ENCODE data around the gene ZDHHC14.

Gene ZDHHC14

DNA sequence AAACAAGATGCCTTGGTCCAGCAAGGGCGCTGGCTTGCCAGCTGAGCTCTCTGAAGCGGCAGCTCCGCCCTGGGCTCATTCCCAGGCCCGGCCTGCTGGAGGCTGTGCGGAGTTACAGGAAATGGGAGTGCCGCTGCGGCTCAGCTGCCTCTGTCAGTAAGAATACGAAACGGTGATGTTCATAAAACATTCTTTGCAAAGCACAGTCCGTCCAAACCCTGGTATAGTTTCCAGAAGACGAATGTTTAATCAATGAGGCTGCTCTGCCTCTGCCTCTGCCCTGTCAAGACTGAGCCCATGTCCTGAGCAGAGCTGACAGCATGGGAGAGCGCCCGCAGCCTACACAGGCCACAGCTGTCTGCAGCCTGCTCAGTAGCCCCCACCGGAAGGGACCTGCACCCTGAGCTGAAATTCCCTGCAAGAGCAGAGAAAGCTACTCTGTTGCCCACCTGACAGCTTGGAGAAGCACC is 288.8 kb downstream of the ZDHHC14 start:
- DNase-seq (ENCODE audit: low spot score): peak; percentile 52

DNA sequence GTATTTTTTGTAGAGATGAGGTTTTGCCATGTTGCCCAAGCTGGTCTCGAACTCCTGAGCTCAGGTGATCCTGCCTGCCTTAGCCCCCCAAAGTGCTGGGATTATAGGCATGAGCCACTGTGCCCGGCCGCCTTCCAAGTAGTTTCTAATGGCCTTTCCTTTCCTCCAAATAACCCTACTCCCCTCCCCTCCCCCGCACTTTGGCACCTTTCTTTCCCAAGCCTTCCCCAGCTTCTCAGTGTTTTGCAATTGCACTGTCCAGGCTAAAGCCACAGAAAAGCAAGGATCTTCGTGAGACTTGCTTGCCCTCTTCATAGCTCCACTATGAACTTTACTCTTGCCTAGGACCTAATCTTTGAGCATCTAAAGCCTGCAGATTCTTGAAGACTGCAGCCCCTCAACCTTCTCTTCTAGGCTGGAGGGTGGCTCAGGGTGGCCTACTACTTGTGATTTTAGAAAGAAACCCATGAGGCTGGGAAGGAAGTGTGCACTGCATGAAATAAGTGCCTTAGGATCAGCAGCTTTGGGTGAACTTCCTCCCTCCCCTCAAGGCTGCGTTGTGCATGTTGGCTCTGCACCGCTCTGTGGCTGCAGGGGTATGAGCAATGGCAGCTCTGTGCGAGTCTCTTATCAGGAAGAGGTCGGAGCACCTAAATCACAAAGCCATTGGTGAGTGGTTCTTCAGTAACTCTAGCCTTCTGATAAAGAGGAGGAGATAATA is 289.6 kb downstream of the ZDHHC14 start:
- no peak for DNase-seq (ENCODE audit: low spot score)

GRCh38 chr6:157672726-157673412 is 291.9 kb downstream of the ZDHHC14 start:
- DNase-seq (ENCODE audit: low spot score): no peak

DNA sequence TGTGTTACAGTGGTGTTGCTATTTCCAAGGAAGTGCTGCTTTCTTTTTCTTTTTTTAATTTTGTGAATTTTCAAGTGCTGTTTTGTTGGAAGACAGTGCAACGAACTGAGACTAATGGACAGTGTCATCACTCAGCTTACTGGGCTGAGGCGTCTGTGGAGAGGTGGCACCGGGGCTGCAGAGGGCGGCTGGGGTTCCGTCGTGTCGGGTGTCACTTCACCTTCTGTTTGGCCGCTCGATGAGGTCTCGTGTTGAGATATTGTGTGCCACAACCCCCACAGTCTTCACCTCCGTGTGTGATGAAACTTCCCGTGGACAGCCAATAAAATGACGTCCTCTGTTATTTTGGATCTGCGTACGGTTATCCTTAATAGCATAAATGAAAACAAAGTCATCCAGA is 292.6 kb downstream of the ZDHHC14 start:
- no peak for DNase-seq (ENCODE audit: low spot score)

DNA sequence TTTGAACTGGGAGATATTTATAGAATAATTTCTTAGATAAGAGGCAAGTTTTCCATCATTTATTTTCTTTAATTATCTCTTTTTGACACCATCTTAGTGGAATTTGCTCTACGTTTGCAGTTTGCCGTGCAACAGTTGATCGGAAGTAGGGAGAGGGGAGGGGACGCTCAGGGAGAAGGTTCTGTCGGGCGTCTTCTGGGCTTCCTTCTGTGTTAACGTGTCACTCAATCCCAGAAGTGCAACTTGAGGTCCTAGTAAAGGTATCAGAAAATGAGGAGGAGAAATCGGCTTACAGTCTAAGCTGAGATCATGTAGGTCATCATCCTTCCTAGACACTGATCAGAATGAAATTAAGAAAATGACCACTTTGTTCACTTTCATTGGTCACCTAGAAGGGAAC is 293.1 kb downstream of the ZDHHC14 start:
- DNase-seq (ENCODE audit: low spot score): no peak

GRCh38 chr6:157675831-157676230 is 294.8 kb downstream of the ZDHHC14 start:
- DNase-seq (ENCODE audit: low spot score): no peak

GRCh38 chr6:157676241-157676640 is 295.3 kb downstream of the ZDHHC14 start:
- DNase-seq (ENCODE audit: low spot score): no peak

DNA sequence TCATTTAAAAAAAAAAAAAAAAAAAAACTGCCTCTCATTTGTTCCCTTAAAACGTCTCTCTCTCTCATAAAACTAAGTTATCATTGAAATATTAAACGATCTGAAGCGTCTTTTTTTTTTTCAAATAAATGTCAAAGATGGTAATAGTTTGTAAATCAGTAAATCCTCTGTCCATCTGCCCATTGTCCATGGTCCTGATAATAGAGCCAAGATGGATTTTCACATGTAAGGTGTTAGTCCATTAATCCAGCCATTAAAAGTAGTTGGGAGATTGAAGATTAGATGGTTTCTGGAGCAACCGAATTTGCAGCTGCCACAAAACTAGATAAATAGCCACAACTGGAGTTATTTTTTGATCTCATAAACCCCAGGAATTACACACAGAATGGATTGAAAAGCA is 296.2 kb downstream of the ZDHHC14 start:
- DNase-seq (ENCODE audit: low spot score): no peak

GRCh38 chr6:157679605-157680580 is 298.9 kb downstream of the ZDHHC14 start:
- no peak for DNase-seq (ENCODE audit: low spot score)

DNA sequence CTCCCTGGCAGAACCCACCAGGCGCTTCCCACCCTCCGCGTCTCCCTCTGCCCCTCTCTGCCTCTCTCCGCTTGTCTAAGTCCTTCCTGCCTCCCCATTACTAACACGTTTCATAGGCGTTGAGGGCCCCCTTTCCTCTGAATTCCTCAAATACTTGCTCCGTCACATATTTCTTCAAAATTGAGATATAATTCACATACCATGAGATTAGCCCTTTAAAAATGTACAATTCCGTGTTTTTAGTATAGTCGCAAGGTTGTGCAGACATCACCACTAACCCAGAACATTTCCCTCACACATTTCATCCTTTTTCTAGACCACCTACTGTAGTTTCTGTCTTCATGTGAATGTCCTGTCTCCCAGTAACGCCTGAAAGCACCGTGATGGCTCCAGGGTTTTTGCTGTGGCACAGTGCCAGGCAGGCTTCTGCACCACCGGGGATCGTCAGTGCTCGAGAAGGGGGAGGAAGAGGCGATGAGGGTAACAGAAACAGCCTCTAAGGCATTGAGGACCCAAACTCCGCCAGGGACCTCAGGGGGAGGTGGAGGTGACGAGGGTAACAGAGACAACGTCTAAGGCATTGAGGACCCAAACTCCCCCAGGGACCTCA is 300.2 kb downstream of the ZDHHC14 start:
- no peak for DNase-seq (ENCODE audit: low spot score)

DNA sequence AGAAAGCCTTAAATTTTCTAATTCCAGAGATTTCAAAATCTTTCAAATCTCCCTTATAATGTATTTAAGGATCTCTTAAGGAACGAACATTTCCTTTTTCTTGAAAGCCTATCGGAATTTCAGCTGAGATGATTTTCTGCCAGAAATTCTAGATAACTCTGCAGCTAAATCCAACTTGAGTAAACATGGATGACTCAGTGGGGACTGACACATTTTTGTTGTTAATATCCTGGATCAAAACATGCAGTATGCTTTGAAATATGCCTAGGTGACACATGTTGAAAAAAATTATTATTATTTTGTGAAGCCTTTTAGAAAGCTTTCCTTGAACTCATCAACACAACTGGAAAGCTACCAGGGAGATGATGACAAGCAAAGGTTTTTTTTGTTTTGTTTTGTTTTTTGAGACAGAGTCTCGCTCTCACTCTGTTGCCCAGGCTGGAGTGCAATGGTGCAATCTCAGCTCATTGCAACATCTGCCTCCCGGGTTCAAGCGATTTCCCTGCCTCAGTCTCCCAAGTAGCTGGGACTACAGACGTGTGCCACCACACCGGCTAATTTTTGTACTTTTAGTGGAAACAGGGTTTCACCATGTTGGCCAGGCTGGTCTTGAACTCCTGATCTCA is 302.0 kb downstream of the ZDHHC14 start:
- peak; percentile 52 for DNase-seq (ENCODE audit: low spot score)

GRCh38 chr6:157683707-157684106 is 302.7 kb downstream of the ZDHHC14 start:
- no peak for DNase-seq (ENCODE audit: low spot score)

- no peak for DNase-seq (ENCODE audit: low spot score)
Observed at GRCh38 chr6:157684620-157685299, 303.8 kb downstream of the ZDHHC14 start.

DNA sequence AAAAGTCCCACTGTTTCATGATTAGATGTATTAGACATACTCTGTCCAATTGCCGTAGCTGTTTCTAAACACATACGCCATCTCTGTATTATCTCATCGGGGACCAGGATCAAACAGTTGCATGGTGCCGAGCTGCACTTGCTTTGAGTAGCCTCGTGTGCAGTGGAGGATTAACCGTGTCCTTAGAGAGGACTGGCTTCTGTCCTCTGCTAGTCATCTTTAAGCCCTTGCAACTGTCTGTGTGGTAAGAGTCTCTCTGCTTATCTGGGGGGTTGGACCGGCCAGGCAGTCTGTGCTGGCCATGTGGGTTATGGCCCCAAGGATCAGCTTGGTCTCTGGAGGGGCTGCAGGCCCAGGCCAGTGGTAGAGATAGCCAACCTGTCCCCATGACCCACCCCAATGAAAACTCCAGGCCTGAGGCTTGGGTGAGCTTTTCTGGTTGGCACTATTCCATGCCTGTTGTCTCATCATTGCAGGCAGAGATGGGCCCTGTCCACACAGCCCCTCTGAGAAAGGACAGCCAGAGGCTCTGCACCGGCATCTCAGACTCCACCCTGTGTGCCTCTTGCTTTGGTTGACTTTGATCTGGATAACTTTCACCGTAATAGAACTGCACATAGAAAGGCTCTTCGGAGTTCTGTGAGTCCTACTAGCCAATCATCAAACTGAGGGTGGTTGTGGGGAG is 304.7 kb downstream of the ZDHHC14 start:
- no peak for DNase-seq (ENCODE audit: low spot score)

DNA sequence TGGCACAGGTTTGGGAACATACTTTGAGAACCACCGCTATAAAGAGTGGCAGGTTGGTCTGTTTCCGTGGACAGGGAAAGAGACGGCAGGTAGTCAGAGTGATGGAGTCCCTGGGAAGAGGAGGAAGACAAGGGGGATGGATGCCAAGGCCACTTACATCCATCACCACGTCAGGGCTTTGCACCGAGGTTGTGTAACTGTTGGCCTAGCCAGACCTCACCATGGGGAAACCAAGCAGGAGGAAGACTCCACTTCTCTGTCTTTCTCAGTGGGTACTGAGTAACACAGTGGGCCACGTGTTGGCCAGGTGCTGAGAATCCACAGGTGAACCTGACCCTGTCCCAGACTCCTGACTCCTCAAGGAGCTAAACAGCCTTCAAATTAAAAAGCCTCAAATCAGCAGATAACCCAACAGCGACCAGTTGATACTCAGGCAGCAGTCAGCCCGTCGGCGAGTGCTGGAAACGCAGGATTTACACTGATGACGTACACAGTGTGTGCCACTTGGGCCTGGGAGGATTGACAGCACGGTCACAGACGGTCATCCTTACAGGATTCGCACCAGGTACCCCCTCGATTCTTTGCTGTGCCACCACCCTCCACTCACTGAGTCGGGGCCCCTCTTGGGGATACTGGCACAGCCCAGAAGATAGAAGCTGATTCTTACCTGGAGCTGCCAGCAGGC is 307.4 kb downstream of the ZDHHC14 start:
- DNase-seq (ENCODE audit: low spot score): no peak

- no peak for DNase-seq (ENCODE audit: low spot score)
Observed at GRCh38 chr6:157688960-157689599, 308.1 kb downstream of the ZDHHC14 start.

- DNase-seq (ENCODE audit: low spot score): no peak
Observed at GRCh38 chr6:157689875-157690274, 308.9 kb downstream of the ZDHHC14 start.

- DNase-seq (ENCODE audit: low spot score): no peak
Observed at GRCh38 chr6:157690441-157691210, 309.6 kb downstream of the ZDHHC14 start.

Data from kidney capillary endothelial cell (primary cell).